GM18511 (cell line): Measurements from ENCODE around the gene JAK1.
"Not testable (repeated sequence)": the region's sequence is repeated elsewhere in the genome, so short reads cannot be mapped to it uniquely, and the experiment has no call there.

ENCODE experiments used
- ATAC-seq: cut with Tn5 transposase; IDR thresholded peaks from one replicate; pipeline ENCODE4 v1.9.1; 2021; ENCODE audit warnings: mild to moderate bottlenecking, moderate library complexity; ENCODE audit not compliant: unreplicated experiment

Gene JAK1

GRCh38 chr1:64844175-64844574, 122.2 kb downstream of the JAK1 start:
- no peak for ATAC-seq

GRCh38 chr1:64843675-64844074, 122.7 kb downstream of the JAK1 start:
- ATAC-seq = no peak

- no peak for ATAC-seq
Observed at GRCh38 chr1:64842224-64842623, 124.1 kb downstream of the JAK1 start.

- no peak for ATAC-seq
Observed at GRCh38 chr1:64841330-64842065, 124.9 kb downstream of the JAK1 start.

GRCh38 chr1:64839732-64840405, 126.5 kb downstream of the JAK1 start:
- no peak for ATAC-seq

GRCh38 chr1:64839261-64839660, 127.1 kb downstream of the JAK1 start:
- no peak for ATAC-seq

- no peak for ATAC-seq
Observed at GRCh38 chr1:64838486-64838885, 127.9 kb downstream of the JAK1 start.

- no peak for ATAC-seq
Observed at GRCh38 chr1:64836802-64837201, 129.5 kb downstream of the JAK1 start.

GRCh38 chr1:64834734-64835133, 131.6 kb downstream of the JAK1 start:
- no peak for ATAC-seq

- ATAC-seq = no peak
Observed at GRCh38 chr1:64830030-64830651, 136.2 kb downstream of the JAK1 start.

- no peak for ATAC-seq
Observed at GRCh38 chr1:64829411-64830029, 136.8 kb downstream of the JAK1 start.

GRCh38 chr1:64828829-64829228, 137.5 kb downstream of the JAK1 start:
- ATAC-seq = peak; percentile 43

- no peak for ATAC-seq
Observed at GRCh38 chr1:64826991-64827390, 139.4 kb downstream of the JAK1 start.

- peak; percentile 73 for ATAC-seq
Observed at GRCh38 chr1:64823691-64824476, 142.5 kb downstream of the JAK1 start.

- ATAC-seq = no peak
Observed at GRCh38 chr1:64822621-64823020, 143.7 kb downstream of the JAK1 start.

GRCh38 chr1:64820572-64820971, 145.8 kb downstream of the JAK1 start:
- ATAC-seq = not testable (repeated sequence)

- ATAC-seq = not testable (repeated sequence)
Observed at GRCh38 chr1:64817364-64817763, 149.0 kb downstream of the JAK1 start.

GRCh38 chr1:64814427-64814826, 151.9 kb downstream of the JAK1 start:
- no peak for ATAC-seq

- no peak for ATAC-seq
Observed at GRCh38 chr1:64811131-64811530, 155.2 kb downstream of the JAK1 start.

GRCh38 chr1:64810001-64810400, 156.3 kb downstream of the JAK1 start:
- ATAC-seq = no peak

- ATAC-seq = no peak
Observed at GRCh38 chr1:64809309-64809708, 157.0 kb downstream of the JAK1 start.
